HepG2 (cell line): Measurements from ENCODE around the gene AMOTL2.

Experiments
- ASH2L ChIP-seq: fragments of 300-600, 200-600 bp; sonication (generic); IDR thresholded peaks from 2 replicates; pipeline ENCODE4 v1.7.0; 2017; ENCODE audit warnings: low read depth, mild to moderate bottlenecking, moderate library complexity, mixed read lengths, low read length; ENCODE audit not compliant: insufficient read length
- CTCF ChIP-seq: sonication (generic); formaldehyde crosslinking; IDR thresholded peaks from 2 replicates; pipeline ENCODE4 v1.5.0; 2020; ENCODE audit warnings: mild to moderate bottlenecking, missing genetic modification reagents, moderate library complexity
- MYC ChIP-seq: sonication (generic); formaldehyde crosslinking; IDR thresholded peaks from 2 replicates; pipeline ENCODE4 v1.9.0; 2021; ENCODE audit warnings: missing genetic modification reagents, borderline replicate concordance
- NFIC ChIP-seq: IDR thresholded peaks from 2 replicates; pipeline ENCODE4 v1.6.1; 2012; ENCODE audit warnings: mild to moderate bottlenecking, low read length, inconsistent platforms
- NR2C2 ChIP-seq: sonication (generic); formaldehyde crosslinking; IDR thresholded peaks from 2 replicates; pipeline ENCODE4 v1.4.0; 2020; ENCODE audit warnings: missing genetic modification reagents, mild to moderate bottlenecking, moderate library complexity, borderline replicate concordance
- PHF21A ChIP-seq: sonication (generic); formaldehyde crosslinking; IDR thresholded peaks from 2 replicates; pipeline ENCODE4 v1.5.0; 2020; ENCODE audit warnings: mild to moderate bottlenecking, missing genetic modification reagents
- POLR2A ChIP-seq, 2 experiments: IDR thresholded peaks; 2 replicates each; pipeline ENCODE4 v1.6.1; 2011; ENCODE audit warnings: low read depth in 2 of 2, low read length in 2 of 2, mild to moderate bottlenecking in 1 of 2, moderate library complexity in 1 of 2; ENCODE audit not compliant: insufficient read depth in 1 of 2
- TCF7L2 ChIP-seq: IDR thresholded peaks from 2 replicates; pipeline ENCODE4 v1.6.1; 2011; ENCODE audit warnings: mild to moderate bottlenecking, low read depth, low read length, moderate library complexity
- ZBTB40 ChIP-seq, 2 experiments: fragments of 450-650 bp in 1 of 2; sonication (generic) in 1 of 2; formaldehyde crosslinking in 1 of 2; IDR thresholded peaks; 2 replicates each; pipeline versions ENCODE4 v1.6.1 to v1.8.0; 2016 to 2022; ENCODE audit warnings: antibody characterized with exemption in 1 of 2, mild to moderate bottlenecking in 1 of 2, missing genetic modification reagents in 1 of 2
- ZNF121 ChIP-seq: sonication (generic); formaldehyde crosslinking; IDR thresholded peaks from 2 replicates; pipeline ENCODE4 v1.5.0; 2020; ENCODE audit warnings: mild to moderate bottlenecking, missing genetic modification reagents
- ZNF564 ChIP-seq: sonication (generic); formaldehyde crosslinking; IDR thresholded peaks from 2 replicates; pipeline ENCODE4 v1.8.1; 2023; ENCODE audit warnings: mild to moderate bottlenecking, missing genetic modification reagents
- TF ChIP-seq, protein P1 (sequence below): sonication (generic); formaldehyde crosslinking; IDR thresholded peaks from 2 replicates; pipeline ENCODE4 v1.8.1; 2023; ENCODE audit warnings: missing genetic modification reagents, inconsistent platforms, borderline replicate concordance

GRCh38 chr3:134332344-134332743, 41.9 kb downstream of the AMOTL2 start:
- no peak for TF ChIP-seq ZNF121 (CRISPR knock-in tag)
- TF ChIP-seq ZBTB40 (IDR thresholded peaks at IDR 0.05), result no peak
- no peak for TF ChIP-seq ZBTB40 (CRISPR knock-in tag; IDR thresholded peaks at IDR 0.05)
- TF ChIP-seq PHF21A (CRISPR knock-in tag), result no peak
- TF ChIP-seq TCF7L2, result no peak
- no peak for TF ChIP-seq POLR2A (IDR thresholded peaks at IDR 0.05; ENCODE audit: insufficient read depth in 1 of 2, low read depth in 2 of 2, low read length in 2 of 2)
- TF ChIP-seq ZNF564 (CRISPR knock-in tag), result no peak
- TF ChIP-seq NR2C2 (CRISPR knock-in tag), result no peak
- TF ChIP-seq, protein P1, sequence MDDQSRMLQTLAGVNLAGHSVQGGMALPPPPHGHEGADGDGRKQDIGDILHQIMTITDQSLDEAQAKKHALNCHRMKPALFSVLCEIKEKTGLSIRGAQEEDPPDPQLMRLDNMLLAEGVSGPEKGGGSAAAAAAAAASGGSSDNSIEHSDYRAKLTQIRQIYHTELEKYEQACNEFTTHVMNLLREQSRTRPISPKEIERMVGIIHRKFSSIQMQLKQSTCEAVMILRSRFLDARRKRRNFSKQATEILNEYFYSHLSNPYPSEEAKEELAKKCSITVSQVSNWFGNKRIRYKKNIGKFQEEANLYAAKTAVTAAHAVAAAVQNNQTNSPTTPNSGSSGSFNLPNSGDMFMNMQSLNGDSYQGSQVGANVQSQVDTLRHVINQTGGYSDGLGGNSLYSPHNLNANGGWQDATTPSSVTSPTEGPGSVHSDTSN (CRISPR knock-in tag), result no peak
- TF ChIP-seq CTCF (CRISPR knock-in tag), result no peak
- no peak for TF ChIP-seq MYC (CRISPR knock-in tag)
- TF ChIP-seq ASH2L, result no peak
- TF ChIP-seq NFIC, result no peak
